CD4-positive, alpha-beta T cell (primary cell): ENCODE results near the gene EHHADH. TPM values are rescaled to one million over a fixed set of nuclear protein-coding genes. Genes with fewer than 3 reads are reported as not detected.

ENCODE experiments used
- ATAC-seq: fragments of 200-7000 bp; cut with Tn5 transposase; one replicate; pipeline ENCODE4 v1.10.0; 2022; ENCODE audit warnings: mild to moderate bottlenecking; ENCODE audit not compliant: poor library complexity
- CTCF ChIA-PET: fragments of 350-600 bp; sonication (Branson Sonifier 250); formaldehyde crosslinking; loops from one replicate; lab custom pipeline; 2021; ENCODE audit warnings: antibody characterized with exemption, inconsistent platforms; lab: Charles Lee
- POLR2A ChIA-PET: fragments of 350-600 bp; sonication (Branson Sonifier 250); formaldehyde crosslinking; loops from one replicate; lab custom pipeline; 2021; ENCODE audit warnings: antibody characterized with exemption, inconsistent platforms; lab: Charles Lee
- DNase-seq, 14 experiments: peaks; one replicate each; pipeline ENCODE4 v3.0.0-alpha.2; 2013 to 2020; ENCODE audit warnings: mixed read lengths in 2 of 14
- H3K27ac ChIP-seq, 2 donors: one replicate each; pipeline versions ENCODE4 v1.5.1 to v1.7.0; 2013; ENCODE audit warnings: low read length in 2 of 2, low read depth in 1 of 2, mild to moderate bottlenecking in 1 of 2
- H3K27me3 ChIP-seq, 2 experiments: 1 replicate in 1 of 2; 2 replicates in 1 of 2; pipeline versions ENCODE4 v1.6.1 to v1.7.0; 2013; ENCODE audit warnings: low read length in 2 of 2, control low read depth in 1 of 2, mild to moderate bottlenecking in 1 of 2, moderate library complexity in 1 of 2; ENCODE audit not compliant: insufficient read depth in 2 of 2, control insufficient read depth in 1 of 2
- H3K36me3 ChIP-seq: one replicate; pipeline ENCODE4 v1.6.1; 2013; ENCODE audit warnings: low read length, control low read depth; ENCODE audit not compliant: insufficient read depth
- H3K4me1 ChIP-seq: one replicate; pipeline ENCODE4 v1.6.1; 2013; ENCODE audit warnings: low read length, control low read depth; ENCODE audit not compliant: insufficient read depth
- H3K4me3 ChIP-seq: one replicate; pipeline ENCODE4 v1.5.1; 2013; ENCODE audit warnings: mild to moderate bottlenecking, low read length, moderate library complexity
- H3K9me3 ChIP-seq, 2 experiments: 1 replicate in 1 of 2; 2 replicates in 1 of 2; pipeline versions ENCODE4 v1.6.1 to v1.7.0; 2013; ENCODE audit warnings: low read length in 2 of 2, mild to moderate bottlenecking in 2 of 2, control low read depth in 1 of 2, moderate library complexity in 1 of 2; ENCODE audit not compliant: control insufficient read depth in 1 of 2, insufficient read depth in 1 of 2
- H3K27ac Mint-ChIP-seq: one replicate; pipeline ENCODE4 v1.8.0; 2020; ENCODE audit warnings: mixed read lengths
- H3K27me3 Mint-ChIP-seq: one replicate; pipeline ENCODE4 v1.8.0; 2021; ENCODE audit warnings: mixed read lengths
- H3K36me3 Mint-ChIP-seq: one replicate; pipeline ENCODE4 v1.8.0; 2021; ENCODE audit warnings: low read depth, mixed read lengths
- H3K4me1 Mint-ChIP-seq: one replicate; pipeline ENCODE4 v1.8.0; 2021; ENCODE audit warnings: low read depth, mixed read lengths
- H3K4me3 Mint-ChIP-seq: one replicate; pipeline ENCODE4 v1.8.0; 2020; ENCODE audit warnings: mild to moderate bottlenecking, mixed read lengths
- H3K9me3 Mint-ChIP-seq: one replicate; pipeline ENCODE4 v1.8.0; 2020; ENCODE audit warnings: mixed read lengths
- CTCF ChIP-seq: fragments of 200-600 bp; IDR thresholded peaks from one replicate; pipeline ENCODE4 v1.8.0; 2022; ENCODE audit warnings: antibody characterized with exemption, mild to moderate bottlenecking
- intact Hi-C, 2 experiments: fragments of 100-400 bp; cut with DNase I in 1 of 2; cut with micrococcal nuclease in 1 of 2; formaldehyde crosslinking; loops; one replicate each; pipeline versions ENCODE4 v1.15.1 to v1.9.0; 2023 to 2025; cut with DNase I, micrococcal nuclease
- total RNA-seq, 174 experiments: library from RNA in 2 of 174; stranded (reverse) in 2 of 174; gene quantifications; one replicate each; pipeline ENCODE4 v1.2.3 and lab custom pipeline; 2021 to 2026

The EHHADH gene
- total RNA-seq, 2 experiments from 2014 or later, result 0.11 to 0.52 TPM

- Mint-ChIP-seq H3K27me3 (no peaks in the 10 kb centered on the region), H3K4me1 (no peaks in the 10 kb centered on the region), H3K27ac (no peak overlapping the region), H3K4me3 (no peak overlapping the region), H3K9me3 (no peaks in the 10 kb centered on the region), H3K36me3 (no peaks in the 10 kb centered on the region)
- Histone ChIP-seq H3K27ac (no peak overlapping the region), H3K27me3 (no peaks in the 10 kb centered on the region), H3K4me1 (no peaks in the 10 kb centered on the region), H3K4me3 (no peak overlapping the region), H3K9me3 (no peaks in the 10 kb centered on the region), H3K36me3 (no peaks in the 10 kb centered on the region)
- POLR2A ChIA-PET, result no interaction called here
- no peak for DNase-seq
- intact Hi-C loops, result no loop called here
- CTCF ChIA-PET, result no interaction called here
- no peak for TF ChIP-seq CTCF
- no peak for ATAC-seq
Observed at GRCh38 chr3:185200639-185201038, 53.2 kb downstream of the EHHADH start.

- Histone ChIP-seq H3K9me3 (no peaks in the 10 kb centered on the region), H3K36me3 (no peaks in the 10 kb centered on the region), H3K4me1 (no peaks in the 10 kb centered on the region), H3K27ac (no peak overlapping the region), H3K27me3 (no peaks in the 10 kb centered on the region), H3K4me3 (no peak overlapping the region)
- Mint-ChIP-seq H3K9me3 (peaks cover 3% of the 10 kb centered on the region), H3K27me3 (no peaks in the 10 kb centered on the region), H3K36me3 (no peaks in the 10 kb centered on the region), H3K4me1 (no peaks in the 10 kb centered on the region), H3K27ac (no peak overlapping the region), H3K4me3 (no peak overlapping the region)
- CTCF ChIA-PET, result no interaction called here
- POLR2A ChIA-PET, result no interaction called here
- DNase-seq (no peak), ATAC-seq (no peak)
- intact Hi-C loops, result no loop called here
- no peak for TF ChIP-seq CTCF
Observed at GRCh38 chr3:185199671-185200070, 54.2 kb downstream of the EHHADH start.

- DNase-seq (no peak), ATAC-seq (no peak)
- Histone ChIP-seq H3K27me3 (no peaks in the 10 kb centered on the region), H3K9me3 (no peaks in the 10 kb centered on the region), H3K4me1 (no peaks in the 10 kb centered on the region), H3K36me3 (no peaks in the 10 kb centered on the region), H3K27ac (no peak overlapping the region), H3K4me3 (no peak overlapping the region)
- intact Hi-C loops, result no loop called here
- Mint-ChIP-seq H3K9me3 (peaks cover 3% of the 10 kb centered on the region), H3K27ac (no peak overlapping the region), H3K4me3 (no peak overlapping the region), H3K36me3 (no peaks in the 10 kb centered on the region), H3K4me1 (no peaks in the 10 kb centered on the region), H3K27me3 (no peaks in the 10 kb centered on the region)
- ChIA-PET POLR2A (interaction anchor here (0.6 kb wide), 1 partner anchor 119 kb away, joined by 4 read pairs; no protein-coding TSS in a partner anchor), CTCF (no interaction called here)
- no peak for TF ChIP-seq CTCF
Observed at GRCh38 chr3:185199206-185199605, 54.6 kb downstream of the EHHADH start.
